GM06990 (cell line): Measurements from ENCODE around the gene C19orf53.
"Not testable (repeated sequence)": the region's sequence is repeated elsewhere in the genome, so short reads cannot be mapped to it uniquely, and the experiment has no call there.

Experiments
- DNase-seq: peaks from one replicate; pipeline ENCODE4 v3.0.0-alpha.2; 2011; ENCODE audit not compliant: insufficient read length; ENCODE audit errors: extremely low read depth
- H3K27me3 ChIP-seq: replicated peaks from 2 replicates; pipeline ENCODE4 v1.6.0; 2011; ENCODE audit warnings: low read length; ENCODE audit not compliant: control insufficient read depth, insufficient read depth
- H3K36me3 ChIP-seq: 2 replicates; pipeline ENCODE4 v1.5.1; 2011; ENCODE audit warnings: low read length; ENCODE audit not compliant: control insufficient read depth, insufficient read depth
- H3K4me3 ChIP-seq: replicated peaks from 2 replicates; pipeline ENCODE4 v1.5.1; 2011; ENCODE audit warnings: low read depth, mild to moderate bottlenecking, control low read depth, low read length
- CTCF ChIP-seq: IDR thresholded peaks from 2 replicates; pipeline ENCODE4 v1.5.1; 2011; ENCODE audit warnings: low read length, control low read depth, mild to moderate bottlenecking, inconsistent platforms; ENCODE audit not compliant: insufficient read depth, poor library complexity, severe bottlenecking

The C19orf53 gene

GRCh38 chr19:13778398-13778797, 4.1 kb downstream of the C19orf53 start:
- no peak overlapping the region for H3K4me3 ChIP-seq
- DNase-seq = no peak
- no peak for TF ChIP-seq CTCF
- peaks cover 16% of the 10 kb centered on the region for H3K36me3 ChIP-seq
- H3K27me3 ChIP-seq = no peaks in the 10 kb centered on the region

GRCh38 chr19:13778847-13779246, 4.6 kb downstream of the C19orf53 start:
- no peak for DNase-seq
- H3K4me3 ChIP-seq = no peak overlapping the region
- H3K27me3 ChIP-seq = no peaks in the 10 kb centered on the region
- TF ChIP-seq CTCF = no peak
- H3K36me3 ChIP-seq = peaks cover 16% of the 10 kb centered on the region

- not testable (repeated sequence) for H3K4me3 ChIP-seq, H3K27me3 ChIP-seq, DNase-seq
- peaks cover 16% of the 10 kb centered on the region for H3K36me3 ChIP-seq
Observed at GRCh38 chr19:13779794-13780193, 5.5 kb downstream of the C19orf53 start.

GRCh38 chr19:13781547-13781946, 7.3 kb downstream of the C19orf53 start:
- no peaks in the 10 kb centered on the region for H3K27me3 ChIP-seq
- TF ChIP-seq CTCF = no peak
- no peak overlapping the region for H3K4me3 ChIP-seq
- peaks cover 15% of the 10 kb centered on the region for H3K36me3 ChIP-seq
- DNase-seq = no peak

- no peak for DNase-seq
- no peak overlapping the region for H3K4me3 ChIP-seq
- no peak for TF ChIP-seq CTCF
Observed at GRCh38 chr19:13782537-13782936, 8.3 kb downstream of the C19orf53 start.

GRCh38 chr19:13783565-13784500, 9.6 kb downstream of the C19orf53 start:
- TF ChIP-seq CTCF = no peak
- Histone ChIP-seq H3K27me3 (no peaks in the 10 kb centered on the region), H3K36me3 (peaks cover 6% of the 10 kb centered on the region), H3K4me3 (no peak overlapping the region)
- no peak for DNase-seq

More at GRCh38 chr19:13782537-13782936, 8.3 kb downstream of the C19orf53 start:
- Histone ChIP-seq H3K36me3 (peaks cover 13% of the 10 kb centered on the region), H3K27me3 (no peaks in the 10 kb centered on the region)
